Islet precursor cell (in vitro differentiated cells): ENCODE measurements around the gene ATF7.

Source experiments
- DNase-seq: peaks from one replicate; pipeline ENCODE4 v3.0.0-alpha.2; 2018

Gene ATF7

GRCh38 chr12:53516758-53517455 lies 109.3 kb downstream of the ATF7 start:
- DNase-seq, result peak; percentile 47

GRCh38 chr12:53515291-53515680 lies 110.9 kb downstream of the ATF7 start:
- DNase-seq, result no peak

- no peak for DNase-seq
Measured at GRCh38 chr12:53514628-53515290, 111.4 kb downstream of the ATF7 start.

GRCh38 chr12:53513712-53514410 lies 112.3 kb downstream of the ATF7 start:
- no peak for DNase-seq

GRCh38 chr12:53510181-53510812 lies 115.9 kb downstream of the ATF7 start:
- DNase-seq, result no peak

GRCh38 chr12:53508534-53509170 lies 117.5 kb downstream of the ATF7 start:
- peak; percentile 97 for DNase-seq

GRCh38 chr12:53507603-53507885 lies 118.6 kb downstream of the ATF7 start:
- DNase-seq, result no peak

GRCh38 chr12:53506881-53507602 lies 119.1 kb downstream of the ATF7 start, which contains the start of gene NPFF:
NPFF (minus strand) TSS chr12:53507484; CDS start chr12:53507474, 10 bp downstream.
- DNase-seq, result peak; percentile 58

GRCh38 chr12:53506450-53506785 lies 119.8 kb downstream of the ATF7 start:
- no peak for DNase-seq

GRCh38 chr12:53505555-53506449 lies 120.4 kb downstream of the ATF7 start:
- peak; percentile 56 for DNase-seq

- DNase-seq, result peak; percentile 52
Measured at GRCh38 chr12:53505086-53505485, 121.1 kb downstream of the ATF7 start.

GRCh38 chr12:53504004-53504920 lies 121.9 kb downstream of the ATF7 start:
- DNase-seq, result peak; percentile 55

- peak; percentile 48 for DNase-seq
Measured at GRCh38 chr12:53502983-53503728, 123.0 kb downstream of the ATF7 start.

- no peak for DNase-seq
Measured at GRCh38 chr12:53502331-53502730, 123.9 kb downstream of the ATF7 start.

GRCh38 chr12:53501615-53502181 lies 124.5 kb downstream of the ATF7 start:
- no peak for DNase-seq

GRCh38 chr12:53500776-53501614 lies 125.2 kb downstream of the ATF7 start, which contains the start of gene TARBP2:
TARBP2 (plus strand) TSS chr12:53501283; CDS start chr12:53501409, 126 bp downstream.
- DNase-seq, result peak; percentile 100

GRCh38 chr12:53500142-53500775 lies 125.9 kb downstream of the ATF7 start:
- DNase-seq, result no peak
